ENCODE results near the gene PPM1B.

The PPM1B gene

DNA sequence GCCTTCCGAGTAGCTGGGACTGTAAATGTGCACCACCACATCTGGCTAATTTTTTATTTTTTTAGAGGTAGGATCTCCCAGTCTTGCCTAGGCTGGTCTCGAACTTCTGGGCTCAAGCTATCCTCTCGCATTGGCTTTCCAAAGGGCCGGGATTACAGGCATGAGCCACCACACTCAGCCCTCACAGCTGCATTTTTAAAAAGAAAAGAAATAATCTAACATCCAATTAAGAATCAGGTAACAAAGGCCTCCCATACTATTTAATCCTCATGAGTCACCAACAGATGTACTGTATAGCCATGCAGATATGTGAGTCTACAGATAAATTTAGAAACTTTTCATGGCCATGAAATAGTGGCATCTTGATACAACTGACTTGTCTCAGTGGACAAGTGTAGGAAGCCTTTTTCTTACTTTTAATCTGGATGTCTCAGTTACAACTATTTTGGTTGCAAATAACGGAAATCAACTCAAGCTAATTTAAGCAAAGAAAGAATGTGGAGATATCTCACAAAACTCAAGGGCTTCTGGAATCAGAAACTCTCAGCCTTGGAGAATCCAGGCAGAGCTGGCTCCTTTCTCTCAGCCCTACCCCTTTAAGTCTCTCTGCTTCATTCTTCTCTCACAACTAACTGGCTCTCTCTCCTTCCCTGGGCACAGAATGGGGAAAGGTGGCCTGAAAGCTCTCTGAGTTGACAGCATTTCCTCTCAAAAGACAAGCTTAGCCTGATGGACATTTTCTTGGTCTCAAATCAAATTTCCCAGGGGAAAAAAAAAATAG is 12.8 kb upstream of the PPM1B start:
- 97% methylated on average over 4 of the region's 5 CpGs for WGBS (ENCODE audit: insufficient coverage)
- ChIA-PET CTCF (interaction anchor here (1.3 kb wide), 1 partner anchor 14 kb away, joined by 3 read pairs; no protein-coding TSS in a partner anchor), POLR2A (interaction anchor here (0.6 kb wide), 1 partner anchor 8 kb away, joined by 3 read pairs; no protein-coding TSS in a partner anchor)
- H3K27me3 ChIP-seq (replicated peaks in 2 of 5; ENCODE audit: control insufficient read depth in 4 of 5, insufficient read depth in 5 of 5, low read length in 4 of 5): no peaks in the 10 kb centered on the region
- H3K36me3 ChIP-seq (ENCODE audit: control insufficient read depth in 4 of 4, insufficient read depth in 4 of 4, low read length in 3 of 4): no peaks in the 10 kb centered on the region
- DNase-seq: no peak
- no peak overlapping the region for H3K27ac ChIP-seq (ENCODE audit: insufficient read depth in 1 of 2, low read depth in 1 of 2, low read length in 2 of 2, poor library complexity in 1 of 2, severe bottlenecking in 2 of 2)
- H3K9me3 ChIP-seq (ENCODE audit: control extremely low read depth in 1 of 5, control insufficient read depth in 4 of 5, insufficient read depth in 2 of 5, low read depth in 1 of 5, low read length in 4 of 5): no peaks in the 10 kb centered on the region
- no peak overlapping the region for H3K4me3 ChIP-seq (ENCODE audit: control insufficient read depth in 1 of 7, extremely low read depth in 1 of 7, insufficient read depth in 4 of 7, low read depth in 2 of 7, low read length in 6 of 7)
- no peaks in the 10 kb centered on the region for H3K4me1 ChIP-seq (ENCODE audit: control extremely low read depth in 1 of 4, control insufficient read depth in 4 of 4, insufficient read depth in 4 of 4, low read length in 3 of 4)

DNA sequence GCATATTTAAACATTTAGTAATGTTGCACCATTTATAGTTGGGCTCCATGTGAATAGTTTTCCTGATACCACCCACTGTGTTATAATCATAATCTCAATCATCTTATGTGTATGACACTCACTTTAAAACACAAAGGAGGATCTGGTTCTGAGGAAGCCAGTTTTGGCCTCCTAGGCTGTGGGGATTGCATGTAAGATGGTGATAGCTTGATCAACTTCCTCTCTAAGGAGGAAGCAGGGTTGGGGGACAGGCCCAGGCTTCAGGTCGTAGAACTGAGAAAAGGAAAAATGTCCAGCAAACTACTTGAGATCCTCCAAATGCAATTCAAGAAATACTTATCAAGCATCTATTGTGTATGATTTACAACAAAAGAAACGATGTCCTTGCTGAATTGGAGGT is 4.9 kb upstream of the PPM1B start:
- WGBS (ENCODE audit: insufficient coverage): 71% methylated on average over 1 of the region's 2 CpGs
- POLR2A ChIA-PET: no interaction called here
- Histone ChIP-seq H3K27me3 (replicated peaks in 2 of 5; ENCODE audit: control insufficient read depth in 4 of 5, insufficient read depth in 5 of 5, low read length in 4 of 5) (no peaks in the 10 kb centered on the region), H3K4me3 (ENCODE audit: control insufficient read depth in 1 of 7, extremely low read depth in 1 of 7, insufficient read depth in 4 of 7, low read depth in 2 of 7, low read length in 6 of 7) (peak overlapping the region in 1 of 7 experiments; percentile 1), H3K9me3 (ENCODE audit: control extremely low read depth in 1 of 5, control insufficient read depth in 4 of 5, insufficient read depth in 2 of 5, low read depth in 1 of 5, low read length in 4 of 5) (no peaks in the 10 kb centered on the region), H3K27ac (ENCODE audit: insufficient read depth in 1 of 2, low read depth in 1 of 2, low read length in 2 of 2, poor library complexity in 1 of 2, severe bottlenecking in 2 of 2) (no peak overlapping the region), H3K4me1 (ENCODE audit: control extremely low read depth in 1 of 4, control insufficient read depth in 4 of 4, insufficient read depth in 4 of 4, low read length in 3 of 4) (peaks cover 0 to 13% (median 7%) of the 10 kb centered on the region in 4 experiments), H3K36me3 (ENCODE audit: control insufficient read depth in 4 of 4, insufficient read depth in 4 of 4, low read length in 3 of 4) (no peaks in the 10 kb centered on the region)
- peak in 2 of 3 donors; percentile 23 to 36 for DNase-seq
- CTCF ChIA-PET: interaction anchor here (1.4 to 1.8 kb wide), 2 partner anchors 22 to 47 kb away, joined by 3 read pairs; no protein-coding TSS in a partner anchor

GRCh38 chr2:44164617-44165016 is 4.1 kb upstream of the PPM1B start:
- POLR2A ChIA-PET: no interaction called here
- CTCF ChIA-PET: interaction anchor here (1.4 to 1.8 kb wide), 2 partner anchors 23 to 48 kb away, joined by 3 read pairs; no protein-coding TSS in a partner anchor

DNA sequence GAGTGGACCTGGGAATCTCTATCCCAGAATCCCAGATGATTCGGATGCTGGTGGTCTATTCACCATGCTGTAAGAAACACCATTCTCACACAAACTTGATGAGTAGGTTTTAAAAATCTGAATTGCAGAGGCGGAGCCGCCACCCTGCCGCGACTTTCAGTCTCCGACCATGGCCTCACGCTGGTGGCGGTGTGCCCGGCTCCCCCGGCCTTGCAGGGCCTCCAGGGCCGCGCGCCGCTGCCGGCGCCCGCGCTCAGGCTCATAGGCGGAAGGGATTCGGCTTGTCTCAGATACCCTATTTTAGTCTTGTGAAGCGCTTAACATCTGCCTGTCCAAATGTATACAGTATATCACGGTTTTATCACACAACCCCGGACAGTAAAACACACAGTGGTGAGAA is 2.6 kb upstream of the PPM1B start:
- CTCF ChIA-PET: no interaction called here
- DNase-seq: no peak
- Histone ChIP-seq H3K9me3 (ENCODE audit: control extremely low read depth in 1 of 5, control insufficient read depth in 4 of 5, insufficient read depth in 2 of 5, low read depth in 1 of 5, low read length in 4 of 5) (no peaks in the 10 kb centered on the region), H3K27me3 (replicated peaks in 2 of 5; ENCODE audit: control insufficient read depth in 4 of 5, insufficient read depth in 5 of 5, low read length in 4 of 5) (no peaks in the 10 kb centered on the region), H3K4me3 (ENCODE audit: control insufficient read depth in 1 of 7, extremely low read depth in 1 of 7, insufficient read depth in 4 of 7, low read depth in 2 of 7, low read length in 6 of 7) (no peak overlapping the region), H3K36me3 (ENCODE audit: control insufficient read depth in 4 of 4, insufficient read depth in 4 of 4, low read length in 3 of 4) (no peaks in the 10 kb centered on the region), H3K4me1 (ENCODE audit: control extremely low read depth in 1 of 4, control insufficient read depth in 4 of 4, insufficient read depth in 4 of 4, low read length in 3 of 4) (peaks cover 14 to 26% (median 18%) of the 10 kb centered on the region in 4 experiments), H3K27ac (ENCODE audit: insufficient read depth in 1 of 2, low read depth in 1 of 2, low read length in 2 of 2, poor library complexity in 1 of 2, severe bottlenecking in 2 of 2) (no peak overlapping the region)
- WGBS (ENCODE audit: insufficient coverage): 98% methylated on average over 21 of the region's 23 CpGs
- POLR2A ChIA-PET: no interaction called here

More at GRCh38 chr2:44164617-44165016, 4.1 kb upstream of the PPM1B start:
- no CpG with 5 or more reads among the region's 3 CpGs for WGBS (ENCODE audit: insufficient coverage)
- Histone ChIP-seq H3K4me3 (ENCODE audit: control insufficient read depth in 1 of 7, extremely low read depth in 1 of 7, insufficient read depth in 4 of 7, low read depth in 2 of 7, low read length in 6 of 7) (no peak overlapping the region), H3K27me3 (replicated peaks in 2 of 5; ENCODE audit: control insufficient read depth in 4 of 5, insufficient read depth in 5 of 5, low read length in 4 of 5) (no peaks in the 10 kb centered on the region), H3K36me3 (ENCODE audit: control insufficient read depth in 4 of 4, insufficient read depth in 4 of 4, low read length in 3 of 4) (no peaks in the 10 kb centered on the region), H3K9me3 (ENCODE audit: control extremely low read depth in 1 of 5, control insufficient read depth in 4 of 5, insufficient read depth in 2 of 5, low read depth in 1 of 5, low read length in 4 of 5) (no peaks in the 10 kb centered on the region), H3K27ac (ENCODE audit: insufficient read depth in 1 of 2, low read depth in 1 of 2, low read length in 2 of 2, poor library complexity in 1 of 2, severe bottlenecking in 2 of 2) (no peak overlapping the region), H3K4me1 (ENCODE audit: control extremely low read depth in 1 of 4, control insufficient read depth in 4 of 4, insufficient read depth in 4 of 4, low read length in 3 of 4) (peaks cover 0 to 13% (median 8%) of the 10 kb centered on the region in 4 experiments)
- DNase-seq: peak in 1 of 3 donors; percentile 26

DNA sequence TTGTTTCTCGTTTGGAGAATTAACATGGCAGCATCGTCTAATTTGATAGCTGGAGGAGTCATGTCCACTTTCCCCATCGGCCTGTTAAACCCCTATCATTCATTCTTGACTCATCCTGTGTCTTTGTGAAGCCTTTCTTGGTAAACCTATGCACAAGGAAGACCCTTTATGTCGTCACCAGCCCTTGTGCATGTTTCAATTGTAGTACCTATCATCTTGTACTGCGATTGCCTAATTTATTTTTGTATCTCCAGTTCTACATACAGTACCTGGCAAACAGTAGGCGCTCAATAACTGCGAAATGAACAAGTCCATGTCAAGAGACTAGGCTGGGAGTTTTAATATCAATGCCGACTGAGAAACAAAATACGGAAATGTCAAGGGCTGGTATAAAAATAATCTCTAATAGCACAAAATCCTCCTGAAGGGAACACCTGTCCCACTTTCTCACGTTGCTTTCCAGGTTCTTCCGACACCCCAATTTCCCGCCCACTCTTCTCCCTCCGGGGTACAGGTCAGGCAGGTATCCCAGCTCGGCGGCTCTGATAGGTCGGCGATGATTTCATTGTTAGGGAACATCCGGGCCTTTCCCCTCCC is 1.3 kb upstream of the PPM1B start:
- CTCF ChIA-PET: interaction anchor here (1.5 kb wide), 1 partner anchor 80 kb away, joined by 4 read pairs; no protein-coding TSS in a partner anchor
- WGBS (ENCODE audit: insufficient coverage): 45% methylated on average over 13 of the region's 18 CpGs

GRCh38 chr2:44167908-44168680 is 581 bp upstream of the PPM1B start:
- Histone ChIP-seq H3K4me1 (ENCODE audit: control extremely low read depth in 1 of 4, control insufficient read depth in 4 of 4, insufficient read depth in 4 of 4, low read length in 3 of 4) (peaks cover 15 to 33% (median 23%) of the 10 kb centered on the region in 4 experiments), H3K27me3 (replicated peaks in 2 of 5; ENCODE audit: control insufficient read depth in 4 of 5, insufficient read depth in 5 of 5, low read length in 4 of 5) (no peaks in the 10 kb centered on the region), H3K9me3 (ENCODE audit: control extremely low read depth in 1 of 5, control insufficient read depth in 4 of 5, insufficient read depth in 2 of 5, low read depth in 1 of 5, low read length in 4 of 5) (no peaks in the 10 kb centered on the region), H3K4me3 (ENCODE audit: control insufficient read depth in 1 of 7, extremely low read depth in 1 of 7, insufficient read depth in 4 of 7, low read depth in 2 of 7, low read length in 6 of 7) (peak overlapping the region; percentile 64 to 83 (median 73)), H3K27ac (ENCODE audit: insufficient read depth in 1 of 2, low read depth in 1 of 2, low read length in 2 of 2, poor library complexity in 1 of 2, severe bottlenecking in 2 of 2) (peak overlapping the region; percentile 95 to 98), H3K36me3 (ENCODE audit: control insufficient read depth in 4 of 4, insufficient read depth in 4 of 4, low read length in 3 of 4) (no peaks in the 10 kb centered on the region)
- ChIA-PET POLR2A (no interaction called here), CTCF (interaction anchor here (1.5 kb wide), 1 partner anchor 80 kb away, joined by 4 read pairs; no protein-coding TSS in a partner anchor)
- 0% methylated on average over 42 of the region's 46 CpGs for WGBS (ENCODE audit: insufficient coverage)
- peak; percentile 100 for DNase-seq

More for the DNA sequence above, 1.3 kb upstream of the PPM1B start:
- H3K36me3 ChIP-seq (ENCODE audit: control insufficient read depth in 4 of 4, insufficient read depth in 4 of 4, low read length in 3 of 4): no peaks in the 10 kb centered on the region
- no peaks in the 10 kb centered on the region for H3K9me3 ChIP-seq (ENCODE audit: control extremely low read depth in 1 of 5, control insufficient read depth in 4 of 5, insufficient read depth in 2 of 5, low read depth in 1 of 5, low read length in 4 of 5)
- H3K4me1 ChIP-seq (ENCODE audit: control extremely low read depth in 1 of 4, control insufficient read depth in 4 of 4, insufficient read depth in 4 of 4, low read length in 3 of 4): peaks cover 15 to 33% (median 23%) of the 10 kb centered on the region in 4 experiments
- DNase-seq: no peak
- H3K4me3 ChIP-seq (ENCODE audit: control insufficient read depth in 1 of 7, extremely low read depth in 1 of 7, insufficient read depth in 4 of 7, low read depth in 2 of 7, low read length in 6 of 7): peak overlapping the region in 6 of 7 experiments; percentile 64 to 83 (median 72)
- no peaks in the 10 kb centered on the region for H3K27me3 ChIP-seq (replicated peaks in 2 of 5; ENCODE audit: control insufficient read depth in 4 of 5, insufficient read depth in 5 of 5, low read length in 4 of 5)
- POLR2A ChIA-PET: no interaction called here
- H3K27ac ChIP-seq (ENCODE audit: insufficient read depth in 1 of 2, low read depth in 1 of 2, low read length in 2 of 2, poor library complexity in 1 of 2, severe bottlenecking in 2 of 2): peak overlapping the region; percentile 95 to 98

All from common myeloid progenitor, CD34-positive (primary cell).